Brain microvascular endothelial cell (primary cell): ENCODE data around the gene TNNI3.
"Not testable (repeated sequence)": the region's sequence is repeated elsewhere in the genome, so short reads cannot be mapped to it uniquely, and the experiment has no call there.

Source experiments
- DNase-seq: peaks from one replicate; pipeline ENCODE4 v3.0.0-alpha.2; 2020
- H3K27ac ChIP-seq: fragments of 250-450 bp; sonication (Bioruptor Pico); 2 replicates; pipeline ENCODE4 v1.5.1; 2020; ENCODE audit warnings: mild to moderate bottlenecking, moderate library complexity
- H3K27me3 ChIP-seq: fragments of 250-450 bp; sonication (Bioruptor Pico); replicated peaks from 2 replicates; pipeline ENCODE4 v1.5.1; 2020; ENCODE audit warnings: mild to moderate bottlenecking
- H3K36me3 ChIP-seq: fragments of 250-450 bp; sonication (Bioruptor Pico); replicated peaks from 2 replicates; pipeline ENCODE4 v1.5.1; 2020; ENCODE audit warnings: mild to moderate bottlenecking
- H3K4me3 ChIP-seq: 2 replicates; pipeline ENCODE4 v1.5.1; 2011; ENCODE audit warnings: low read depth, mild to moderate bottlenecking, control low read depth, low read length, moderate library complexity
- CTCF ChIP-seq: IDR thresholded peaks from 2 replicates; pipeline ENCODE4 v1.5.1; 2011; ENCODE audit warnings: low read depth, mild to moderate bottlenecking, moderate library complexity, low read length, control low read depth, inconsistent platforms; ENCODE audit errors: missing control alignments
- in situ Hi-C: cut with HindIII; loops from 2 replicates; pipeline ENCODE4 v1.10.0; 2017; ENCODE audit warnings: low sequenced_read_pairs, low pct_ligation_motif_present

TNNI3 gene

GRCh38 chr19:55175117-55175867 is 17.8 kb upstream of the TNNI3 start:
- no peak for TF ChIP-seq CTCF
- no peak overlapping the region for H3K27ac ChIP-seq
- no peak for DNase-seq
- H3K27me3 ChIP-seq = peaks cover 2% of the 10 kb centered on the region
- H3K4me3 ChIP-seq = no peak overlapping the region
- H3K36me3 ChIP-seq = no peaks in the 10 kb centered on the region
- in situ Hi-C loops = loop anchor here (10.0 kb wide), 1 partner anchor 60 kb away; the partner anchor contains the start of gene PPP1R12C

GRCh38 chr19:55174425-55175116 is 17.0 kb upstream of the TNNI3 start:
- no peak overlapping the region for H3K4me3 ChIP-seq
- no peak overlapping the region for H3K27ac ChIP-seq
- in situ Hi-C loops = loop anchor here (10.0 kb wide), 1 partner anchor 60 kb away; the partner anchor contains the start of gene PPP1R12C
- no peak for DNase-seq
- no peak for TF ChIP-seq CTCF
- H3K36me3 ChIP-seq = no peaks in the 10 kb centered on the region
- no peaks in the 10 kb centered on the region for H3K27me3 ChIP-seq

- Histone ChIP-seq H3K27ac (no peak overlapping the region), H3K36me3 (no peaks in the 10 kb centered on the region), H3K4me3 (peak overlapping the region; percentile 50), H3K27me3 (no peaks in the 10 kb centered on the region)
- TF ChIP-seq CTCF = peak; percentile 23
- in situ Hi-C loops = loop anchor here (10.0 kb wide), 1 partner anchor 59 kb away; the partner anchor contains the start of gene PPP1R12C
- DNase-seq = peak; percentile 62
Observed at GRCh38 chr19:55173714-55174409, 16.3 kb upstream of the TNNI3 start.

- DNase-seq = no peak
- no peaks in the 10 kb centered on the region for H3K36me3 ChIP-seq
- peak overlapping the region; percentile 50 for H3K4me3 ChIP-seq
- no peaks in the 10 kb centered on the region for H3K27me3 ChIP-seq
- TF ChIP-seq CTCF = no peak
- no peak overlapping the region for H3K27ac ChIP-seq
- in situ Hi-C loops = loop anchor here (10.0 kb wide), 1 partner anchor 58 kb away; the partner anchor contains the start of gene PPP1R12C
Observed at GRCh38 chr19:55173186-55173713, 15.7 kb upstream of the TNNI3 start.

GRCh38 chr19:55172741-55173140 is 15.2 kb upstream of the TNNI3 start:
- H3K36me3 ChIP-seq = no peaks in the 10 kb centered on the region
- H3K4me3 ChIP-seq = peak overlapping the region; percentile 50
- no peaks in the 10 kb centered on the region for H3K27me3 ChIP-seq
- no peak overlapping the region for H3K27ac ChIP-seq
- in situ Hi-C loops = loop anchor here (10.0 kb wide), 1 partner anchor 58 kb away; the partner anchor contains the start of gene PPP1R12C
- DNase-seq = peak; percentile 62
- peak; percentile 34 for TF ChIP-seq CTCF

GRCh38 chr19:55172318-55172717 is 14.8 kb upstream of the TNNI3 start:
- H3K27me3 ChIP-seq, H3K27ac ChIP-seq, H3K36me3 ChIP-seq, DNase-seq, H3K4me3 ChIP-seq: not testable (repeated sequence)
- in situ Hi-C loops = loop anchor here (10.0 kb wide), 1 partner anchor 58 kb away; the partner anchor contains the start of gene PPP1R12C
